HG03469 (cell line): ENCODE measurements around the gene KRT5.
"Not testable (repeated sequence)": the region's sequence is repeated elsewhere in the genome, so short reads cannot be mapped to it uniquely, and the experiment has no call there.

ENCODE experiments used
- ATAC-seq: cut with Tn5 transposase; IDR thresholded peaks from one replicate; pipeline ENCODE4 v1.9.1; 2021; ENCODE audit warnings: mild to moderate bottlenecking, moderate library complexity, moderate number of reproducible peaks; ENCODE audit not compliant: unreplicated experiment

KRT5 gene

DNA sequence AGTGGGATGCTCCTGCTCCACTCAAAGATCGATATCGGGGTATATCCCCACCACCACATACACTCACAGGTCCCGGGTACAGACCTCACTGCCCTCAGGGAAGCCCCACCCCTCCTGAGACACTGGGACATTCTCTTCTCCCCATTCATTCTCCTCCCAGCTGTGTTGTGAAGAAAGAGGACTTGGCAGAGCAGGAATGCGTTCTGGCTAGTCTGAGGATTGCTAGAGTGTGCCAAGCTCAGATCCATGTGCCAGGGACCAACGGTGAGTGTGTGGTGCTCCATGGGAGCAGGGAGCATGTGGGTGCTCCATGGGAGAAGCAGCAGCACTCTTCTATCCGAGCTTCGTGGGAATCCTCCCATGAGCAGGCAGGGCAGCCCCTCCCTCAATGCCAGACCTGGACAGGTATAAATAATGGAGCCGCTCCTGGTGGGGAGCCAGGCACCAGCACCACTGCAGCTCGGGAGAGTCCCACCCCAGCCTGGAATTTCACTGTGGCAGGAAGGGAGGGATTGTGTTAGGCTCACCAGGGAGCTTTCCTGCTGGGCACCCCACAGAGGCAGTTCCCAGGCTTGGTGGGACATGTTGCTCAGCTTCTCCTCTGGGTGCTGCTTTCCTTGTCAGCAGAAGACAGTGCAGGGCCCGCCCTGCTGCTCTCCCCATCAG lies 2.3 kb upstream of the KRT5 start:
- no peak for ATAC-seq

DNA sequence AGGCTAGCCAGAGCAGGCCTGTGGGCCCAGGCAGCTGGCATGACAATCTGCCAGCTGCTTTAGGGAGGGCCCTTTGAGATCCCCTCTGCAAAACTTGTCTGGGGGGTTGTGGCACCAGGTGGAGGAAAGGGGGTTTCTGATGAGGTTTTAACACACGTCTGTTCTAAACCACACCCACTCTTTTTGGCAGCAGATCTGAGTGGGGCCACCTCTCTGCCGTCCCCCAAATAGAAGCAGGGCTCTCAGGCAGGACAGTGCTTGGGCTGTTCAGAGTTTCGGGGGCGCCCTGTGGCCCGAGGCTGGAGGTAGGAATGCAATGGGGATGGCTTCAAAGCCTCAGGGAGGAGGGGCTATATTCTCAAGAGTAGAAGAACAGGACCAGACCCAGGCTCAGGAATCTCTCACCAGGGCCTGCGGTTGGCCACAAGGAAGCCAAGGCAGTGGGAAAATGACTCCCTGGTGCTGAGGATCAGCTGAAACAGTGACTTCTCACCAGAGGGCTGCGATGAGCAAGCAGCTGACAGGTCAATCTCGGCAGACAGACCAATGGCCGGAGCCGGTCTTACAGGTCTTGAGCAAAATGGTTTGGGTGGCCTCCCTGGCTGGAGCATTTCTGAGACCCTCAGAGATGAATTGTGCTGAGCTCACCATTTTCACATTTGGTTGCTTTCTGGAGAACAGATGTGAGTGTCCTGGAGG lies 1.5 kb upstream of the KRT5 start:
- no peak for ATAC-seq

DNA sequence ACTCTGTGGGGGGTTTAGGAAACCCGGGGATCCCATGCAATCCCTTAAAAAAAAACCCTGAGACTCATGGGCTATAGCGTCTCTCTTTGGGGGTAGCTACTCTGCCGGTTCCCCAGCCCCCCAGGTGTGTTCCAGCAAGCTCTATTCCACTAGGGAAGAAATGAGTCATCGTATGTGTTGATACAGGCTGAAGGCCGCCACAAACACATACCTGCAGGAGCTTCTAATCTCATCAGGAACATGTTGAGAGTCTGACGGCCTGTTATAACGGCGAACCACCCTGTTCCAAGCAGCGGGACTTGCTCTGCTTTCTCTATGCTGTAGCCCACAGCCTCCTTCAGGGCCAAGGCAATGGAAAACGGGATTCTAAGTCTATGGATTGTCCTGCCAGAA lies 977 bp upstream of the KRT5 start:
- no peak for ATAC-seq

DNA sequence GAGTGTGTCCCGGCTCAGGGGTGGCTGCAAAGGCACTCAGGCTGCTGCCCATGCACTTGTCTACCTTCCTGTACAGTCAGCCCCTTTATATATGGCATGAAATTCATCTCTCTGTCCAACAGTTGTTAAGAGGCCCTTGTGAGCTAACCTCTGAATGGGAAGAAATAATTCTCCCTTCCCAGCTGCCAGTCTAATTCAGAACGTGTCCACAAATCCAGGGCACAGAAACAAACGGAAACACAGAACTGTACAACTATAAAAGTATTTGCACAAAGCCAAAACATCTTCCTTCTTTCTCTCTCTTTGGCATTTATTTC lies 849 bp downstream of the KRT5 start:
- no peak for ATAC-seq

DNA sequence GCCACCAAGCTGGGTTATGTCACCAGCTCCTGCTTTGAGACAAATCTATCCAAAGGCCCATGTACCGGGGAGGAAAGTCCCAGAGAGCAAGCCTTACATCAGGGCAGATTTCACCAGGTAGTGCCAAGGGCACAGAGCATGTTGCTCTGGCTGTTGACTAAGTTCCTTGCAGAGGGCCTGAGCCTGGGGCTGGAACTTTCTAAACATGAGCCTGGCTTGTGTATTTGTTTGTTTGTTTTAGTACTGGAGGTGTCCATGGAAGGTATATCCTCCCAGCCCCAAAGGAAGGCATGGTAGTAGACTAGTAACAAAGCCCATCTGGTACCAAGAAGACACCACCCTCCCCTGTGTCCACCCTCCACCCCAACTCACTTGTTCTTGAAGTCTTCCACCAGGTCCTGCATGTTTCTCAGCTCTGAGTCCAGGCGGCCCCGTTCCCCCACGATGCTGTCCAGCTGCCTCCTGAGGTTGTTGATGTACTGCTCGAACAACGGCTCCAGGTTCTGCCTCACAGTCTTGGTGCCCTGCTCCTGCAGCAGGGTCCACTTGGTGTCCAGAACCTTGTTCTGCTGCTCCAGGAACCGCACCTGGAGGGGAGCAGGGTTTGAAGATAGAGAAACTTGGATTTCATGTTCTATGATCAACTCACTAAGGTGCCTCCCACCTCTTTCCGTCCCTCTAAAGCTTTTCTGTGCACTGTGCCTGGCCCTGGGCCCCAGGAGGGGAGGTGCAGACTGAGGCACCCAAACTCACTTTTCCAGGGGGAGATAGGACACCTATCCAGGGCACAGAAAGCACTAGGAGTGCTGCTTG lies 1.4 kb downstream of the KRT5 start:
- no peak for ATAC-seq

DNA sequence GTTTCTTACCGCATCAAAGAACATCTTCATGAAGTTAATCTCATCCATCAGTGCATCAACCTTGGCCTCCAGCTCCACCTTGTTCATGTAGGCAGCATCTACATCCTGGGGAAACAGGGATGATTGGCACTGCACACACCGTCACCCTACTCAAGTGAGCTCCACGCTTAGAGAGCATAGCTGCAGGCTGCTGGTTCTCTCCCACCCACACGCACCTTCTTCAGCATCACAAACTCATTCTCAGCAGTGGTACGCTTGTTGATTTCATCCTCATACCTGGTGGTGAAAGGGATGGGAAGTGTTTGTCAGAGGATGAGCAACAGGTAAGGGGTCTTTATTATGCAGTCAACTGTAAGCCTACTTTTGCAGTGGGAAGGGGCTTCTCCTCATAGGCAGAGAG lies 2.3 kb downstream of the KRT5 start:
- ATAC-seq: no peak

DNA sequence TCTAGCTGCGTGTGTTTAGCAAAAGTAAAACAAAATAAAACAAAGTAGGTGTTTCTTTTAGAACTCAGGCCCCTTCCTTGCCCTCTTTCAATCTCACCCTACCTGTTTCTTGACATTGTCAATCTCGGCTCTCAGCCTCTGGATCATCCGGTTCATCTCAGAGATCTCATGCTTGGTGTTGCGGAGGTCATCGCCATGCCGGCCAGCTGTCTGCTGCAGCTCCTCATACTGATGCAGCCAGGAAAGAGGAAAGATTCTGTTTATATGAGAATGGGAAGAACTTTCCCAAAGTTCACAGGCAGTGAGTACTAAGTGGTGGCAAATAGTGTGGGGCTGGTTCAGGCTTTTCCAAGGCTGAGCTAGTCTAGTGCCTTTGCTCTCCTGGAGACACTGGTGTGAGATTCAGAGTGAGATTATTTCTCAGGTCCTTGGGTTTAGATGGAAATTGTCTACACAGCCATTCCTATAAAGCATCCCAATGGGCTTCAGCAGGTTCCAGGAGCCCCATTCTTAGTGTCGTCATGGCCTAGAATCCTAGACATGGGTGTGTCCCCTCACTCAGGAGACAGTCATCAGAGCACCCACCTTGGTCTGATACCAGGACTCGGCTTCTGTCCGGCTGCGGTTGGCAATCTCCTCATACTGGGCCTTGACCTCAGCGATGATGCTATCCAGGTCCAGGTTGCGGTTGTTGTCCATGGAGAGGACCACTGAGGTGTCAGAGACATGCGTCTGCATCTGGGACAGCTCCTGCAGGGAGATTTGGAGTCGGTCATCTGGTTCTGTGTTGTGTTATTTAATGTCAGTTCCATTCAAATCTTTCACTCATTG lies 3.0 kb downstream of the KRT5 start:
- no peak for ATAC-seq

DNA sequence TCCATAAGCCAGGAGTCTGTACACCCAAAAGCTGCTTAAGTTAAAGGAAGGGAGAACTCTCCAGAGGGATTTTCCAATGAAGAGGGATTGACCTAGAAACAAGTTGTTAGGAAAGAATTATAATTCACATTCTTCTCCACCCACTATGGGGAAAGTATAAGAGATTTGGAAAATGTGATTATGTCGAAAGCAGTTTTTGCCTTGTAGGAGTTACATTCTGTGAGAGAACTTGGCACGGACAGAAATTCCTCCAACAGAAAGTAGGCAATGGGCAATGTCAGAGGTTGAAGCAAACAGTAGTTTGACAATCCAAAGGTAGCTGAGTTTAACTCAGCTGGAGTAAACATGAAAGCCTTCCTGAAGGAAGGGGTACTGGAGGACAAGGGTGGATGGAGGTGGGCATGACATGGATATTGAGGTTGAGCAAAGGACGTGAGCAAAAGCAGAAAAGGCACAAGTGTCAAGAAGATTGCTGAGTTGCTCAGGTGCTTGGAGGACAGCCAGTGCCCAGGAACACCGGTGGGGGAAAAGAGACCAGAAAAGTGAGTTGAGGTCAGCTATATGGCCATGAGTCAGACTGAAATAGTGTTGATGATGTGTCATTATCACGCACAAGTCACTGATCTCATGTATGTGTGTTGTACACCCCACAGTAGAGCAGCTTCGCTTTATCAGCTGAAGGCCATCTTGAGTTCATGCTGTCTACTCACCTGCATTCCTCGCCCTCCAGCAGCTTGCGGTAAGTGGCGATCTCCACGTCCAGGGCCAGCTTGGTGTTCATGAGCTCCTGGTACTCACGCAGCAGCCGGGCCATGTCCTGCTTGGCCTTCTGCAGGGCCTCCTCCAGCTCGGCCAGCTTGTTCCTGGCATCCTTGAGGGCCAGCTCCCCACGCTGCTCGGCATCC lies 4.0 kb downstream of the KRT5 start:
- ATAC-seq: no peak

DNA sequence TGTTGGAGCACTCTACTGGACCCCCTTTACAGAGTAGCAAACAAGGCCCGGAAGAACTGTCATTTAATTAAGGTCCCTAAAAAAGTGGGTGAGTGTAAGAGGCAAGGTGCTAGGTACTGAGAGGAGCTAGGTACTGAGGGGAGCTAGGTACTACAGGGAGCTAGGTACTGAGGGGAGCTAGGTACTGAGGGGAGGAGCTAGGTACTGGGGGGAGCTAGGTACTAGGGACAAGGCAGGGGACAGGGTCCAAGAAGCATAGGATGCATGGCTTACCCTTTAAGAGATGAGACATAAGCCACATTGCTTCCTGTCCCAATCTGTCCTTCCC lies 4.9 kb downstream of the KRT5 start:
- ATAC-seq: no peak

DNA sequence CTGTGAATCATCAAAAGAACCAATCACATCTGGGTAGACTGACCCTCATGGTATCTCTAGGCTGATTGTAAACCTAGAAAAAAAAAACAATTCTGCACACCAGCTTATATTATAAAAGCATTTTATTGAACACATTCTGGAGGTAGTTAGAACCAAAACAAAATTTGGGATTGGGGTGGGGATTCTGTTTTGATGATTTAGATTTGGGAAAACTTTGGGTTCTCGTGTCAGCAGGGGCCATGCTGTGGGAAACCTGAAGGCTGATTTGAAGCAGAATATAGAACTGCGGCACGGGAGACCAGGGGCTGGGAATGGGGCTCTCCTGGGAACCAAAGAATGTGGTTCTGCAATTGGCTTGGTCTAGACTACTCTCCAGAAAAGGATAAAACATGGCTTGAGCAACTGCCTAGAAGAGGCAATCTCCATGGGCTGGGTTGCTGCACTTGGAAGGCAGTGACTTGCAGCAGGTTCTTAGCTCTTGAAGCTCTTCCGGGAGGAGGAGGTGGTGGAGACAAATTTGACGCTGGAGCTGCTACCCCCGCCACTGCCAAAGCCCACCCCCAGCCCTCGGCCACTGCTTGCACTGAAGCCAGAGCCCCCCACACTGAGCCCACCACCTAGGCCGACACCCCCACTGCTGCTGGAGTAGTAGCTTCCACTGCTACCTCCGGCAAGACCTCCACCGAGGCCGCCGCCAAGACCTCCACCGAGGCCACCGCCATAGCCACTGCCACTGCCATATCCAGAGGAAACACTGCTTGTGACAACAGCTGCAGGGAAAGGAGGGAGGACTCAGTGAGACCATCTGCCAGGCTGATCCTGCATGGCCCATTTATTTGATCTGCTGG lies 5.5 kb downstream of the KRT5 start:
- ATAC-seq: no peak

DNA sequence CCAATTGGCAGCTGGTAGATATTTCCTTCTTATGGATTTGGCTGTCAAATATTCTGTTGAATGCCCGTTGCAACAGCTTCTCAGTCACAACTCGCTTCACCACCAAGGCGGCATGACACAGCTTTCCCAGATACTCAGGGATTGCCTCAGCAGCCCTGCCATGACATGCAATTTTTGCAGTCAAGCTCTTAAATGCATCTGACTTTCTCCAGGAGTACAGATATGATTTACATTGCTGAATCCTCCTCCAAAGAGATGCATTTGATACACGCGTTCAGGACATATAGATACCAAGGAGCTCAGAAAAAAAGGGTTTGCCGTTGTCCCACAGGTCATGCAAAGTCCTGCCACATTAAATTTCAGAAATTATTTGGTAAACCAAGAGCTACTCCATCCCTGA lies 6.5 kb downstream of the KRT5 start:
- ATAC-seq: no peak

DNA sequence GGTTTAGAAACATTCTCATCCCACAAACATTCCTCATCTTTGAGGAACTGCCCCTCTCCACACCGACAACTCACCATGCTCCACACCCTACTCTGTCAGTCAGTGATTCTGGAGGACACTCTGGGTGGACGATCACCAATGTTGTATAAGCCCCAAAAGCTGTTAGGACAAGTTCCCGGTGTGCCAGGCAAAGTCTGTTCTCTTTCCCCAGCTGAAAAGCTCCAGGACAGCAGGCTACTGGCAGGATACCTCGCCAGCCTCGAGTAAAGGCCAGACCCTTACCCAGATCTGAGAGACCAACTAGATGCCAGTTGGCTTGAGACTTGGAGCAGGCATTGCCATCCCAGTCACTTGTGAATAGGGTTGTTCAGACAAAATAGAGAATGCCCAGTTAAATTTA lies 12.0 kb downstream of the KRT5 start:
- ATAC-seq: no peak

DNA sequence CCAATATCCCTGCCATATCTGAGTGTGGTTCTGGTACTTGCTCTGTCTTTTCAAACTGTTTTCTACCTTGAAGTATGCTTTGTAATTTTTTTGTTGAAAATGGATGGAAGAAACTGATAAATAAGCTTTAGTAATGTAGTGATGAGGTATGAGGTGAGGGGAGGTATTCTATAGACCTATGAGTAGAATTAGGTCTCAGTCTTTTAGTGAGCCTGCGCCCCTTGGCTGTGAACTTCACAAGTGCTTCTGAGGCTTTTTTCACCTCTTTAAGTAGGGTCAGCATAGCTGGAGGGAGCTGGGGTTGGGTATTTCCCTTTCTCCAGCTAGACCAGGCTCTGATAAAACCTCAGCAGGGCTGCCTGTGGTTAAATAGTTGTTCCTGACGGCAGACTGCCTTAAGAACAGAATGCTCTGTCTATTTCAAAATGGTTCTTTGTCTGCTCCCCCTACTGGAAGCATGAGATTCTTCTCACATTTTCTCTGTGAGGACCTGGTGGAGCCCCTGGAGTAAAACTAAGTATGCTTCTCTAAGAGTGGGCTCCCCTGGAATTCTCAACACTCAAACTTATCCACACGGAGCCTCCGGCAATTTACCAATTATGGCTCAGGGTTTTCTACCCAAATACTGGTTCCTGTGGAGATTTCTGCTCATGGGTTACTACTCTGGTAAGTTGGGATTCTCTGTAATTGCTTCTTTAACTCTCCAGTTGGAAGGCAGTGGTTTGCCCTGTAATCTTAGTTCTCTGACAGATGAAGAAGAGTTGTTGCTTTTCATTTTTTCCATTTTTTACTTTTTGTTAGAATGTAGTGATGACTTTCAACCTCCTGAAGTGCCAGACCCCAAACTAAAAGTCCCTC lies 13.1 kb downstream of the KRT5 start:
- no peak for ATAC-seq

DNA sequence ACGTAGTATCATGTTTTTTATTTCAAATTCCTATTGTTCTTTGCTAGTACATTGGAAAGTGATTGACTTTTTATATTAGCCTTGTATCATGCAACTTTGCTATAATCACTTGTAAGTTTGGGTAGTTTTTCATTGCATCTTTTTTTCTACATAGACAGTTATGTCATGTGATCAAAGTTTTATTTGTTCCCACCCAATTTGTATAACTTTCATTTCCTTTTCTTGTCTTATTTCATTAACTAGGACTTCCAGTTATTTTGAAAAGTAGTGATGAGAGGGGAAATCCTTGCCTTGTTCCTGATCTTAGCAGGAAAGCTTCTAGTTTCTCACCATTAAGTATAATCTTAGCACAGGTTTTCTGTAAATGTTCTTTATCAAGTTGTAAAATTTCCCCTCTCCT lies 17.3 kb downstream of the KRT5 start:
- no peak for ATAC-seq

DNA sequence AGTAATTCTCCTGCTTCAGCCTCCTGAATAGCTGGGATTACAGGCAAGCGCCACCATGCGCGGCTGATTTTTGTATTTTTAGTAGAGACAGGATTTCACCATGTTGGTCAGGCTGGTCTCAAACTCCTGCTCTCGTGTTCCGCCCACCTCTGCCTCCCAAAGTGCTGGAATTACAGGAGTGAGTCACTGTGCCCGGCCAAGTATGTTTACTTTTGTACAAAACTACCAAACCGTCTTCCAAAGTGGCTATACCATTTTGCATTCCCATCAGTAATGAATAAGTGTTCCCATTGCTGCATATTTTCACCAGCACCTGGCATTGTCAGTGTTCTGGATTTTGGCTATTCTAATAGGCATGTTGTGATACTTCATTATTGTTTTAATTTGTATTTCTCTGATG lies 18.7 kb downstream of the KRT5 start:
- no peak for ATAC-seq

DNA sequence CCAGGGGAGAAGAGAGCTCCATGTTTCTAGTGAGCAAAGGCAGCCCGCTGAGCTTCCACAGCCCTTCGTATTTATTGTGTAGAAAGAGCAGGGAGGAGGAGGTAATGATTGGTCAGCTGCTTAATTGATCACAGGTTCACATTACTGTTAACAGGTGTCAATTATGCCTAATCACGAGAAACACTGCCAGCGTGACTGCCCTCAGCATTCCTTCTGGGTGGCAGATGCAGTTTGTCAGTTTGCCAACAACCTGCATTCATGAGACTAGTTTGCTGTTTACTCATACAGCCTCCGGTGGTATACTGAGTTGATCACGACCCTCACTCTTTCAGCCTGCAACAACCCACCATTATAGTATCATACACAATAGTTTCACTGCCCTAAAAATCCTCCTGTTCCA lies 19.6 kb downstream of the KRT5 start:
- not testable (repeated sequence) for ATAC-seq

DNA sequence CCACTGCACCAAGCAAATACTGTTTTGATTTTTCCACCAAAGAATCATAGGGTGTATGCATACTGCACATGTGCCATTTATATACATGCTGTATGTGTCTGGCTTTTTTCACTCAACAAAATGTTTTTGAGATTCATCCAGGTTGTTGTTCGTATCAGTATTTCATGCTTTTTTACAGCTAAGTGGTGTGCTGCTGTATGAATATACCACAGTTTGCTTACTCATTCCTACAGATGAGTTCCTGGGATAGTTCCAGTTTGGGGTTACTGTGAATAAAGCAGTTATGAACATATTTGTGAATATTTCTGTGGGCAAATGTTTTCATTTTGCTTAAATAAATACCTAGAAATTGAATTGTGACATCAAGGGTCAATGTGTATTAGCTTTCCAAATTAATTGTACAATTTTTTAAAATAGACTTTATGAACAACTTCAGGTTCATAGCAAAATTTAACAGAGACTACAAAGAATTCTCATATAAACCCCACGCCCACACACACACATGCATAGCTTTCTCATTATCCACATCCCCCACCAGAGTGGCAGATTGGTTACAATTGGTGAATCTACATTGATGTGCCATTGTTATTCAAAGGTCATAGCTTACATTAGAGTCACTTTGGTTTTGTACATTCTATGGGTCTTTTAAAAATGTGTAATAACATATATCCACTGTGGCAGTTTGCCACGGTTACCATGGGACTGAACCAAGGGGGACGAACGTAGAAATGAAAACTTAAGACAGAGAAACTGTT lies 20.2 kb downstream of the KRT5 start:
- ATAC-seq: no peak

DNA sequence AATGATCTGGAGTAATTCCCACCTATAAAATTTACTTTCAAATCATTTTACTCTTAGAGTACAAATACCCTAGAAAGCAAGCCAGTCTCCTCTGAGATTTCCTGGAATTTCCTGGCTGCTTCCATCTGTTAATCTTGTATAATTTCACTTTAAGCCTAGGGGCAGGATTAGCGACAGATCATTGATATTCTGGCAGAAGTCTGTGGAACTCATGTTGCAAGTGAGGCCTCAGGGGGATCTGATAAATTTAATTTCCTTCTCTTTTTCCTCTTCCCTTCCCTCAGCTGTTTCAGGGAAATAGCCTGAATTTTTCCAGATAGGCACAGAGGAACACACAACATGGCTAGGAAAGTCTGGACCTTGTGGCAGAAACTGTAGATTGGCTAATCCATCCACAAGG lies 21.2 kb downstream of the KRT5 start:
- no peak for ATAC-seq
